OCI-LY1 (cell line): Measurements from ENCODE around the gene IFI27.

Experiments used
- H2AFZ ChIP-seq: fragments of 200-600 bp; sonication (generic), shearing (Covaris generic); 2 replicates; pipeline ENCODE4 v1.6.0; 2014; ENCODE audit warnings: antibody characterized with exemption, mild to moderate bottlenecking, low read length
- H3F3A ChIP-seq: fragments of 200-600 bp; sonication (generic), shearing (Covaris generic); 2 replicates; pipeline ENCODE4 v1.6.0; 2014; ENCODE audit warnings: mild to moderate bottlenecking, antibody characterized with exemption, low read length, moderate library complexity; ENCODE audit not compliant: insufficient read depth
- H3K27ac ChIP-seq: fragments of 200-600 bp; sonication (generic); 2 replicates; pipeline ENCODE4 v1.5.1; 2014; ENCODE audit warnings: low read length, mixed run types, mild to moderate bottlenecking, low read depth; ENCODE audit not compliant: poor library complexity, severe bottlenecking
- H3K27me3 ChIP-seq: fragments of 200-600 bp; sonication (generic); 2 replicates; pipeline ENCODE4 v1.6.0; 2014; ENCODE audit warnings: antibody characterized with exemption, mild to moderate bottlenecking, low read length, moderate library complexity; ENCODE audit not compliant: insufficient read depth
- H3K36me3 ChIP-seq: fragments of 200-600 bp; sonication (generic); 2 replicates; pipeline ENCODE4 v1.6.1; 2014; ENCODE audit warnings: mild to moderate bottlenecking, antibody characterized with exemption, low read length, moderate library complexity, mixed read lengths; ENCODE audit not compliant: insufficient read depth
- H3K4me1 ChIP-seq: fragments of 200-600 bp; sonication (generic); 2 replicates; pipeline ENCODE4 v1.5.1; 2014; ENCODE audit warnings: mild to moderate bottlenecking, low read length, moderate library complexity; ENCODE audit not compliant: insufficient read depth, severe bottlenecking
- H3K4me2 ChIP-seq: fragments of 200-600 bp; sonication (generic), shearing (Covaris generic); 2 replicates; pipeline ENCODE4 v1.6.1; 2014; ENCODE audit warnings: low read length
- H3K4me3 ChIP-seq: fragments of 200-600 bp; sonication (generic); 2 replicates; pipeline ENCODE4 v1.5.1; 2014; ENCODE audit warnings: low read length, low read depth, mild to moderate bottlenecking, mixed read lengths; ENCODE audit not compliant: poor library complexity, severe bottlenecking
- H3K79me2 ChIP-seq: fragments of 200-600 bp; shearing (Covaris generic); 2 replicates; pipeline ENCODE4 v1.6.1; 2016; ENCODE audit warnings: mixed run types, low read length, mixed read lengths; ENCODE audit not compliant: insufficient read depth
- H3K9ac ChIP-seq: fragments of 200-600 bp; sonication (generic), shearing (Covaris generic); 2 replicates; pipeline ENCODE4 v1.6.1; 2014; ENCODE audit warnings: mild to moderate bottlenecking, low read length, mixed read lengths
- H3K9me2 ChIP-seq: fragments of 200-600 bp; sonication (generic), shearing (Covaris generic); 2 replicates; pipeline ENCODE4 v1.6.1; 2014; ENCODE audit warnings: low read depth, mild to moderate bottlenecking, low read length, mixed read lengths
- H3K9me3 ChIP-seq: fragments of 200-600 bp; shearing (Covaris generic); 2 replicates; pipeline ENCODE4 v1.6.1; 2014; ENCODE audit warnings: low read length, mixed read lengths
- H4K20me1 ChIP-seq: fragments of 200-600 bp; sonication (generic), shearing (Covaris generic); 2 replicates; pipeline ENCODE4 v1.6.0; 2016; ENCODE audit warnings: mild to moderate bottlenecking, low read length; ENCODE audit not compliant: insufficient read depth
- CTCF ChIP-seq: fragments of 200-600 bp; sonication (generic), shearing (Covaris generic); IDR thresholded peaks from 2 replicates; pipeline ENCODE4 v1.5.1; 2017; ENCODE audit warnings: mild to moderate bottlenecking, antibody characterized with exemption, low read length, moderate library complexity, mixed read lengths
- EZH2 ChIP-seq: fragments of 200-600 bp; sonication (generic), shearing (Covaris generic); IDR thresholded peaks from 2 replicates; pipeline ENCODE4 v1.8.0; 2017; ENCODE audit warnings: borderline replicate concordance, mixed run types, mild to moderate bottlenecking, antibody characterized with exemption, low read length, moderate library complexity, mixed read lengths

IFI27 gene

GRCh38 chr14:94120667-94121340 lies 10.3 kb downstream of the IFI27 start:
- peaks cover 3% of the 10 kb centered on the region; the same call in 1 of the 2 replicates for H3K27me3 ChIP-seq
- no peaks in the 10 kb centered on the region for H4K20me1 ChIP-seq
- H3K4me3 ChIP-seq, result no peak overlapping the region
- H3K27ac ChIP-seq, result no peak overlapping the region
- no peaks in the 10 kb centered on the region for H3K9me2 ChIP-seq
- H3K4me1 ChIP-seq, result no peaks in the 10 kb centered on the region
- no peak overlapping the region for H2AFZ ChIP-seq
- TF ChIP-seq EZH2, result no peak
- TF ChIP-seq CTCF, result no peak
- H3K4me2 ChIP-seq, result no peak overlapping the region
- H3K79me2 ChIP-seq, result no peaks in the 10 kb centered on the region
- H3K9me3 ChIP-seq, result no peaks in the 10 kb centered on the region
- H3F3A ChIP-seq, result no peaks in the 10 kb centered on the region
- no peaks in the 10 kb centered on the region; the same call in 1 of the 2 replicates for H3K36me3 ChIP-seq
- no peak overlapping the region for H3K9ac ChIP-seq

GRCh38 chr14:94121485-94121884 lies 10.9 kb downstream of the IFI27 start:
- Histone ChIP-seq H3K4me1 (no peaks in the 10 kb centered on the region), H3K27me3 (peaks cover 3% of the 10 kb centered on the region; the same call in 1 of the 2 replicates), H3F3A (no peaks in the 10 kb centered on the region), H4K20me1 (no peaks in the 10 kb centered on the region), H3K4me3 (no peak overlapping the region), H3K4me2 (no peak overlapping the region), H3K9me3 (no peaks in the 10 kb centered on the region), H3K79me2 (no peaks in the 10 kb centered on the region), H3K36me3 (no peaks in the 10 kb centered on the region; the same call in 1 of the 2 replicates), H3K27ac (no peak overlapping the region), H3K9me2 (no peaks in the 10 kb centered on the region), H3K9ac (no peak overlapping the region), H2AFZ (no peak overlapping the region)
- no peak for TF ChIP-seq EZH2
- no peak for TF ChIP-seq CTCF

GRCh38 chr14:94122438-94122837 lies 11.9 kb downstream of the IFI27 start:
- peaks cover 3% of the 10 kb centered on the region; the same call in 1 of the 2 replicates for H3K27me3 ChIP-seq

More at GRCh38 chr14:94122438-94122837, 11.9 kb downstream of the IFI27 start:
- TF ChIP-seq CTCF (no peak), EZH2 (no peak)
- Histone ChIP-seq H3K9me2 (no peaks in the 10 kb centered on the region), H3K4me3 (no peak overlapping the region), H3K9ac (no peak overlapping the region), H3K79me2 (no peaks in the 10 kb centered on the region), H3K27ac (no peak overlapping the region), H4K20me1 (no peaks in the 10 kb centered on the region), H2AFZ (no peak overlapping the region), H3K36me3 (no peaks in the 10 kb centered on the region; the same call in 1 of the 2 replicates), H3F3A (no peaks in the 10 kb centered on the region), H3K4me1 (no peaks in the 10 kb centered on the region), H3K9me3 (no peaks in the 10 kb centered on the region), H3K4me2 (no peak overlapping the region)
